ENCODE measurements around the gene COG4. TPM values are rescaled to one million over a fixed set of nuclear protein-coding genes. Genes with fewer than 3 reads are reported as not detected.

COG4 gene
- total RNA-seq, 1 donor from 2014 or later: 62.6 TPM

DNA sequence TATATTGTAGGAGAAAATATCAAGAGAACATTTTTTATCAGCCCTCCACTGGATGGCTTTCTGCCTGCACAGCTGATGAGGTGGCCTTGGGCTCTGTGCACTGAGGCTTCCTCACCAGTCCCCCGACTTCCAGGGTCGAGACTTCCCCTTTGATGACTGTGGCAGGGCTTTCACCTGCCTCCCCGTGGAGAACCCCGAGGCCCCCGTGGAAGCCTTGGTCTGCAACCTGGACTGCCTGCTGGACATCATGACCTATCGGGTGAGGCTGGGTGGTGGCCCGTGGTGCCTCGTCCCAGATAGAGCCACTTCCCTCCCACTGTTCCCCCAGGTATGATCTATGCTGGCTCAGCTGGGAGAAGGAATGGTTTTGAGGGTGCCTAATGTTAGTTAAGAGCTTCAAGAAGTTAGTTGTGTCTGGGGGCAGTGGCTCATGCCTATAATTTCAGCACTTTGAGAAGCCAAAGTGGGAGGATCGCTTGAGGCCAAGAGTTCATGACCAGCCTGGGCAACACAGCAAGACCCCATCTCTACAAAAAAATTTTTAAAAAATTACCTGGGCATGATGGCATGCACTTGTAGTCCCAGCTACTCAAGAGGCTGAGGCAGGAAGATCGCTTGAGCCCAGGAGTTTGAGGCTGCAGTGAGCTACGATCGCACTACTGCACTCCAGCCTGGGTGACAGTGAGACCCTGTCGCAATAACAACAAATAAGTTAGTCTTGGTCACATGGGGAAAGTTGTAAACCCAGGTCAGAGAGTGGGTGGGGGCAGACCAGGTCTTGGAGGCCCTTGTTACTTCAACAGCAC, 57.2 kb downstream of the COG4 start:
- Mint-ChIP-seq H3K4me1 (no peaks in the 10 kb centered on the region), H3K9me3 (no peaks in the 10 kb centered on the region), H3K36me3 (no peaks in the 10 kb centered on the region), H3K27me3 (ENCODE audit: low read depth) (no peaks in the 10 kb centered on the region), H3K27ac (no peak overlapping the region), H3K4me3 (no peak overlapping the region)
- no peak for DNase-seq (ENCODE audit: low spot score in 2 of 2, unreplicated experiment in 2 of 2)
- TF ChIP-seq, protein P1, sequence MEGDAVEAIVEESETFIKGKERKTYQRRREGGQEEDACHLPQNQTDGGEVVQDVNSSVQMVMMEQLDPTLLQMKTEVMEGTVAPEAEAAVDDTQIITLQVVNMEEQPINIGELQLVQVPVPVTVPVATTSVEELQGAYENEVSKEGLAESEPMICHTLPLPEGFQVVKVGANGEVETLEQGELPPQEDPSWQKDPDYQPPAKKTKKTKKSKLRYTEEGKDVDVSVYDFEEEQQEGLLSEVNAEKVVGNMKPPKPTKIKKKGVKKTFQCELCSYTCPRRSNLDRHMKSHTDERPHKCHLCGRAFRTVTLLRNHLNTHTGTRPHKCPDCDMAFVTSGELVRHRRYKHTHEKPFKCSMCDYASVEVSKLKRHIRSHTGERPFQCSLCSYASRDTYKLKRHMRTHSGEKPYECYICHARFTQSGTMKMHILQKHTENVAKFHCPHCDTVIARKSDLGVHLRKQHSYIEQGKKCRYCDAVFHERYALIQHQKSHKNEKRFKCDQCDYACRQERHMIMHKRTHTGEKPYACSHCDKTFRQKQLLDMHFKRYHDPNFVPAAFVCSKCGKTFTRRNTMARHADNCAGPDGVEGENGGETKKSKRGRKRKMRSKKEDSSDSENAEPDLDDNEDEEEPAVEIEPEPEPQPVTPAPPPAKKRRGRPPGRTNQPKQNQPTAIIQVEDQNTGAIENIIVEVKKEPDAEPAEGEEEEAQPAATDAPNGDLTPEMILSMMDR (IDR thresholded peaks at IDR 0.05; ENCODE audit: unreplicated experiment): no peak

DNA sequence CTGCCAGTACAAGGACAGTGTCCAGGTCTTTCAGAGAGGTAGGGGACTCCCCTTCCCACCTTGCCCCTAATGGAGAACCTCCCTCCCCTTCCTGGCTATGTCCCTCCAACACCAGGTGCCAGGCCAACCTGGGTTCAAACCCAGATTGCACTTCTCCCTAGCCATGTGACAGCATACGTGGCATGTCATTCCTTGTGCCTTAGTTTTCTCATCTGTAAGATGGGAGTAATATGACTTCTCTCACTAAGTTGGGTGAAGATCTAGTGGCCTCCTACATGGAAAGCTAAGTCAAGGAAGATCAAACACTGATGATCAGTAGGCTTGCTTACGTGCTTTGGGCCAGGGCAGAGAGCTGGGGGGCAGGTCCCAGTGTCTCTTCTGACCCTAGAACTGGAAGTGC, 60.1 kb downstream of the COG4 start:
- Mint-ChIP-seq H3K27me3 (ENCODE audit: low read depth) (no peaks in the 10 kb centered on the region), H3K4me1 (no peaks in the 10 kb centered on the region), H3K4me3 (no peak overlapping the region), H3K36me3 (no peaks in the 10 kb centered on the region), H3K27ac (no peak overlapping the region), H3K9me3 (no peaks in the 10 kb centered on the region)
- no peak for DNase-seq (ENCODE audit: low spot score in 2 of 2, unreplicated experiment in 2 of 2)
- TF ChIP-seq, protein P1 (IDR thresholded peaks at IDR 0.05; ENCODE audit: unreplicated experiment): no peak

DNA sequence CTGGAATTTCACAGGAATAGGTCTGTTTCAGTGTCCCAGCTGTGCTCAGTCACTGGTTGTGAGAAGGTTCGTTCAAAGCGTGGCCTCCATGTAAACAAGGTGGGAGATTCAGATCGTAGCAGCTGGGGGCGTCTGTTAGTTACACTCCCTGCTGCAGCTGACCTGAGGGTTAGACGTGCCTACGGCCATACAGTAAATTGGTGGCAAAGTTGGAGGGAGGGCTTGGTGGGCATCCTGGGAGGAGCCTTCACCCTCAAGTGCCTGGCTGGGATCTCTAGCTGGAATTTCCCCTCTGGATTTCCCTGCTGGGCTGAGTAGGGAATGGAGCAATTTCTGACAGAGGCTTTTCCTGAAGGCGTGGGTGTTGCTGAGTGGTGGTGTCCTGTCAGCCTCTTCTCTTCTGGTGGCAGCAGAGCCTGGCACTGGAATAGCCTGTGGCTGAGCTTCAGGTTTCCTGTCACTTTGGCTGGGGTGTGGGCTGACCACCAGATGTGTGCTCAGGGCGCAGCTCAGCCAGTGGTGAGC, 62.6 kb downstream of the COG4 start:
- H3K36me3 Mint-ChIP-seq: no peaks in the 10 kb centered on the region
- DNase-seq (ENCODE audit: low spot score in 2 of 2, unreplicated experiment in 2 of 2): no peak
- H3K4me3 Mint-ChIP-seq: no peak overlapping the region
- H3K9me3 Mint-ChIP-seq: no peaks in the 10 kb centered on the region
- TF ChIP-seq, protein P1 (IDR thresholded peaks at IDR 0.05; ENCODE audit: unreplicated experiment): no peak
- no peaks in the 10 kb centered on the region for H3K4me1 Mint-ChIP-seq
- H3K27ac Mint-ChIP-seq: no peak overlapping the region
- H3K27me3 Mint-ChIP-seq (ENCODE audit: low read depth): no peaks in the 10 kb centered on the region

DNA sequence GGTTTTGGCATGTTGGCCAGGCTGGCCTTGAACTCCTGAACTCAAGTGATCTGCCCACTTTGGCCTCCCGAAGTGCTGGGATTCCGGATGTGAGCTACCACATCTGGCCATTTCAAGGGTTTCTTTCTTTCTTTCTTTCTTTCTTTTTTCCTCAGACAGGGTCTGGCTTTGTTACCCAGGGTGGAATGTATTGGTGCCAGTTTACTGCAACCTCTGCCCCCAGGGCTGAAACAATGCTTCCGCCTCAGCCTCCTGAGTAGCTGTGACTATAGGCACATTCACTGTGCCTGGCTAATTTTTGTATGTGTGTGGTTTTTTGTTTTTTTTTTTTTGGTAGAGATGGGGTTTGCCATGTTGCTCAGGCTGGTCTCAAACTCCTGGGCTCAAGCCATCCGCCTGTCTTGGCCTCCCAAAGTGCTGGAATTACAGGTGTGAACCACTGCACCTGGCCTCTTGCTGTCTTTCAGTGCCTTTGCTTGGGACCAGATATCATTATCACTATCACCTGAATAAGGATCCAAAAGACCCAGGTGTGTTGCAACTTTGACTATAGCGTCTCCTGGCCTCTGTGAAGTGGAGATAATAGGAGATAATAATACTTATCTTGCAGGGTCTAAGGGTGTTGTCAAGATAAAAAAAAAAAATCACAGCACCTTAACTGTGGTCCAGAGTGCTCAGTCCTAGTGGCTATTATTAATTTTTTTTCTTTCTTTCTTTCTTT, 65.7 kb downstream of the COG4 start:
- Mint-ChIP-seq H3K4me3 (no peak overlapping the region), H3K36me3 (no peaks in the 10 kb centered on the region), H3K4me1 (peaks cover 12% of the 10 kb centered on the region), H3K27me3 (ENCODE audit: low read depth) (no peaks in the 10 kb centered on the region), H3K9me3 (no peaks in the 10 kb centered on the region), H3K27ac (no peak overlapping the region)
- no peak for DNase-seq (ENCODE audit: low spot score in 2 of 2, unreplicated experiment in 2 of 2)
- TF ChIP-seq, protein P1 (IDR thresholded peaks at IDR 0.05; ENCODE audit: unreplicated experiment): no peak

DNA sequence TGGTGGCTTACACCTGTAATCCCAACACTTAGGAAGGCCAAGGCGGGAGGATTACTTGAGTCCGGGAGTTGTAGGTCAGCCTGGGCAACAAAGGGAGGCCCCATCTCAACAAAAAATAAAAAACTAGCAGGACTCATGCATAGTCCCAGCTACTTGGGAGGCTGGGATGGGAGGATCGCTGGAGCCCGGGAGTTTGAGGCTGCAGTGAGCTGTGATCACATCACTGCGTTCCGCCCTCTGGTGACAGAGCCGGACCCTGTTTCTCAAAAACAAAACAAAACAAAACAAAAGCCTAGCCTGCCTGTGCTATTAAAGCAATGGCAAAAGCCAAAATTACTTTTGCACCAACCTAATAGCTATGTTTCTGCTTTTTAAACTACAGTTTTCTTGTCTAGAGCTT, 67.4 kb downstream of the COG4 start:
- no peaks in the 10 kb centered on the region for H3K27me3 Mint-ChIP-seq (ENCODE audit: low read depth)
- no peak for DNase-seq (ENCODE audit: low spot score in 2 of 2, unreplicated experiment in 2 of 2)
- peaks cover 12% of the 10 kb centered on the region for H3K4me1 Mint-ChIP-seq
- TF ChIP-seq, protein P1 (IDR thresholded peaks at IDR 0.05; ENCODE audit: unreplicated experiment): no peak
- no peak overlapping the region for H3K27ac Mint-ChIP-seq
- no peak overlapping the region for H3K4me3 Mint-ChIP-seq
- H3K36me3 Mint-ChIP-seq: no peaks in the 10 kb centered on the region
- H3K9me3 Mint-ChIP-seq: no peaks in the 10 kb centered on the region

Measured in mesothelial cell of epicardium (in vitro differentiated cells).